HG03442 (cell line): Measurements from ENCODE around the gene GON4L.
"Not testable (repeated sequence)": the region's sequence is repeated elsewhere in the genome, so short reads cannot be mapped to it uniquely, and the experiment has no call there.

Source experiments
- ATAC-seq: cut with Tn5 transposase; IDR thresholded peaks from one replicate; pipeline ENCODE4 v1.9.1; 2021; ENCODE audit warnings: mild to moderate bottlenecking, moderate library complexity; ENCODE audit not compliant: unreplicated experiment

The GON4L gene

DNA sequence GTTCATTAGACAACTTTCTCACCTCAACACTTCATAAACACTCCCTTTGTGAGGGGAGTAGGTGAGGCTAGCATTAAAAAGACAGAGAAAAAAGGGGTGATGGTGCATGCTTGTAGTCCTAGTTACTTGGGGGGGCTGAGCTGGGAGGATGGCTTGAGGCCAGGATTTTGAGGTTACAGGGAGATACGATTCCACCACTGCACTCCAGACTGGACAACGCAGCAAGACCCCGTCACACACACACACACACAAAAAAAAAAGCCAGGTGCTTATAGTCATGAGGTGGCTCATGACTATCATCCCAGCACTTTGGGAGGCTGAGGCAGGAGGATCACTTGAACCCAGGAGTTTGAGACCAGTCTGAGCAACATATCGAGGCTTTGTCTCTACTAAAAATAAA is 29.6 kb downstream of the GON4L start:
- ATAC-seq = no peak

DNA sequence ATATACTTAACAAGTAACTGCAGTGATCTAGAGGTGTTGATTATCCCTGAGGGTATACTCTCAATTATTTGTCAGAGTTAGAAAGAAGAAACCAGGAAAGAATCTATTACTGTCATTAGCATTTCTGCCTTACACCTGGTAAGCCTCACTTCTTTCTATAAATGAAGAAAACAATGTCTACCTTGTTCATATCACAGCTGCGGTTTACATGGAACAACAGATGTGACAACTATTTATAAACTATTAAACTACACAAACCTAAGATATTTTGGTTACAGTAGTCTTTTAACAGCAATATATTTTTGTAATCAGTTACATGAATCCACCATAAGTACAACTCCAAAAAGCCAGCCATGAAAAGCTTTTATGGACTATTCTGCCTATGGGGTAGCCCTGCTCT is 40.7 kb downstream of the GON4L start:
- ATAC-seq = no peak

GRCh38 chr1:155813672-155814071 is 43.3 kb downstream of the GON4L start:
- no peak for ATAC-seq

DNA sequence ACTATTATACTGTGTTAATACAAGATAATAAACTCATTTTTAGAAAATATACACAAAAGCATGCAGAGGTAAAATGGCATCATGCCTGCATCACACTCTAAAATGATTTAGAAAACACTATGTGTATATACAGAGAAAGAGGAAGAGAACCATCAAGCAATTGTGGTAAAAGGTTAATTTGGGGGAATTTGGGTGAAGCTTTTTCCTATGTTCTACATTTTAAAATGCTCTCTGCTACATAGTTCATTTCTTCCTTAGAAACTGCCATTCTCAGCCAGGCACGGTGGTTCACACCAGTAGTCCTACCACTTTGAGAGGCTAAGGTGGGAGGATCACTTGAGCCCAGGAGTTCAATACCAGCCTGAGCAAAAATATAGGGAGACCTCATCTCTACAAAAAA is 44.1 kb downstream of the GON4L start:
- no peak for ATAC-seq

GRCh38 chr1:155809088-155809487 is 47.9 kb downstream of the GON4L start:
- no peak for ATAC-seq

DNA sequence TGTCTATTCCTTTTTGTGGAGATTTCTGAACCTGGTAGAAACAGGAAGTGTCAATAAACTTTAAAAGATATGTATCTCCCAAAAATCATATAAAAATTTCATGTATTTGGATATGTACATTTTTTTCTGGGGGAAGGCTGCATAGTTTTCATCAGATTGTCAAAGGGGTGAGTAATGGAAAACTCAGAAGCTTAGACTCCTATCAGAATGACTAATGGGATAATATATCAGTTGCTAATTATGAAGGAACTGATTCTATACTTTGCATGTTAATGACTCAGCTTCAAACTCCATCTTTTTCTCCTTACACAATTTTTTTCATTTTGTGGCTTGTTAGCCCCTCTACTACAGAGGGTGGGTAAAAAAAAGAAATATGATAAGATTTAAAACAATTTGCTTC is 55.9 kb downstream of the GON4L start:
- ATAC-seq = no peak

DNA sequence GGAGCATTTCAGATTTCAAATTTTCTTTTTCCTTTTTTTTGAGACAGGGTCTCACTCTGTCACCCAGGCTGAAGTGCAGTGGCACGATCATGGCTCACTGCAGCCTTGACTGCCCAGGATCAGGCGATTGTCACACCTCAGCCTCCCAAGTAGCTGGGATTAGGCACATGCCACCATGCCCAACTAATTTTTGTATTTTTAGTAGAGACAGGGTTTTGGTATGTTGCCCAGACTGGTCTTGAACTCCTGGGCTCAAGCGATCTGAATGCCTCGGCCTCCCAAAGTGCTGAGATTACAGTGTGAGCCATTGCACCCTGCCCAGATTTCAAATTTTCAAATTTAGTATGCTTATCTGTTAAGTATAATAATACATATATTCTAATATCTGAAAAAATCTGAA is 61.4 kb downstream of the GON4L start:
- ATAC-seq = not testable (repeated sequence)

GRCh38 chr1:155794605-155795245 is 62.3 kb downstream of the GON4L start:
- no peak for ATAC-seq

DNA sequence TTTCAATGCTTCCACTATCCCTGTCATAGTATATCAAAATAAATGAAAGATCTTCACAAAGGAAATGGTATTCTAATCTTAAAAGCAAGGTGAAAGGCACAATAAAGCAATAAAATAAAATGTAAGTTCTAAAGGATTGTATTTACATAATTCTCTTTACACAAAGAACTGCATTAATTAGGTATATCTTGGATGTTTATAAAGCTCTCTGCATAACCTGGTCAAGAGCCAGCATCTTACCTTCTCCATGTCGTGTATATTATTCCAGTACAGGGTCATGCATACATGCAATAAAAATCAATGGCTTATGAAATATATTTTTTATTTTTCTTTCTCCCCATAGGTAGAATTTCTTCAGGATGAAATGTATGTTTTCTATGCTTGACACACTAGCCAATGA is 63.8 kb downstream of the GON4L start:
- ATAC-seq = no peak

- ATAC-seq = no peak
Observed at GRCh38 chr1:155777582-155777981, 79.4 kb downstream of the GON4L start.

DNA sequence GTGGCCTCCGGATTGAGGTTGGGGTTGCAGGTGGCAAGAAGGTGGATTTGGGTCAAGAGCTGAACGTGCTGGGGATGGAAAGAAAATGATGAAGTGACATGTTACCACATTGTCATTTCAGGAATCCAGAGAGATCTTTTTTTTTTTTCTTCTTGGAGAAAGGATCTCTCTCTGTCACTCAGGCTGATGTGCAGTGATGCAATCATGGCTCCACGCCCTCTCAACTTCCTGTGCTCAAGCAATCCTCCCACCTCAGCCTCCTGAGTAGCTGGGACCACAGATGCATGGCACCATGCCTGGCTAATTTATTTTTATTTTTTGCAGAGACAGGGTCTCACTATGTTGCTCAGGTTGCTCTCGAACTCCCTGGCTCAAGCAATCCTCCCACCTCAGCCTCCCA is 80.6 kb downstream of the GON4L start:
- no peak for ATAC-seq

- ATAC-seq = no peak
Observed at GRCh38 chr1:155773221-155773620, 83.8 kb downstream of the GON4L start.

GRCh38 chr1:155769257-155769656 is 87.8 kb downstream of the GON4L start:
- no peak for ATAC-seq

- not testable (repeated sequence) for ATAC-seq
Observed at GRCh38 chr1:155767399-155767989, 89.5 kb downstream of the GON4L start.

DNA sequence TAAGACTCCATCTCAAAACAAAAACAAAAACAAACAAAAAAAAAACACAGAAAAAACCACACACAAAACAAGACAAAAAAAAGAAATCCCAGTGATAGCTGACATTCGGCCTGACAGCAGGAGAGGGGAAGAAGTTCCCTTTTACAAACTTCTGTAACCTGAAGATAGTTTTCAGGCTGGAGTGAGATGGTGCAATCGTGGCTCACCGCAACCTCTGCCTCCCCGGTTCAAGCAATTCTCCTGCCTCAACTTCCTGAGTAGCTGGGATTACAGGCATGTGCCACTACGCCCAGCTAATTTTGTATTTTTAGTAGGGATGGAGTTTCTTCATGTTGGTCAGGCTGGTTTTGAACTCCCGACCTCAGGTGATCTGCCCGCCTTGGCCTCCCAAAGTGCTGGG is 93.0 kb downstream of the GON4L start:
- not testable (repeated sequence) for ATAC-seq

- not testable (repeated sequence) for ATAC-seq
Observed at GRCh38 chr1:155763090-155763815, 93.8 kb downstream of the GON4L start.

GRCh38 chr1:155761736-155762405 is 95.1 kb downstream of the GON4L start:
- ATAC-seq = no peak

DNA sequence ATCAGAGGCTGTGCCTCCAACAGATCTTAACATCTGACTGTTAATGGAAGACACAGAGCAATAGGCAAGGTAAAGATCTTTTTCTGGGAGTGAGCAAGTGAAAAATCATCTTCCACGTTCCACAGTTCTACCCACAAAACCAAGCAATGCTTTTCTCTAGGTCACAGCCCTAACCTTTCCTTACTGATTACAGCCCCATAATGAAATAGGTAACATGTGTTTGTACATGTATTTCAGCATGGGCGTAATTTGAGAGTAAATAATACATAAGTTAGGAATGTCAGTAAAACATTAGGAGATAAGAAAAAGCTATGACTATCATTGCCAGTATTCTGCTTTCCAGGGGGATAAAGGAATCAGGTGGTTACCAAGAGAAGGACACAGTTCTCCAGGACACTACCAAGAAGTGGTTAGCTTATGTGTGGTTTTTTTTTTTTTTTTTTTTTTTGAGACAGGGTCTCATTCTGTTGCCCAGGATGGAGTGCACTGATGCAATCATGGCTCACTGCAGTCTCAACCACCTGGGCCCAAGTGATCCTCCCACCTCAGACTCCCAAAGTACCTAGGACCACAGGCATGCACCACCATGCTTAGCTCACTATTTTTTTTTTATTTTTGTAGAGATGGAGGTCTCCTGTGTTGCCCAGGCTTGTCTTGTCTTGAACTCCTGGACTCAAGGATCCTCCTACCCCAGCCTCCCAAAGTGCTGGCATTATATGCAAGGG is 96.1 kb downstream of the GON4L start:
- ATAC-seq = no peak

- ATAC-seq = no peak
Observed at GRCh38 chr1:155759966-155760630, 96.9 kb downstream of the GON4L start.

GRCh38 chr1:155759017-155759416 is 98.0 kb downstream of the GON4L start:
- ATAC-seq = not testable (repeated sequence)
